ENCODE measurements around the gene UBE3D. TPM values are rescaled to one million over a fixed set of nuclear protein-coding genes. Genes with fewer than 3 reads are reported as not detected.

Gene UBE3D
- total and polyA plus RNA-seq, 7 donors: 1.6 to 10.7 (median 8.0) TPM

- no peak for TF ChIP-seq CTCF (IDR thresholded peaks at IDR 0.05)
- no peak for TF ChIP-seq POLR2AphosphoS5 (IDR thresholded peaks at IDR 0.05)
- no peak for TF ChIP-seq EP300 (IDR thresholded peaks at IDR 0.05)
- no peak for TF ChIP-seq POLR2A (IDR thresholded peaks at IDR 0.05)
- intact Hi-C loops (cut with DNase I): no loop called here
- H3K27me3 ChIP-seq: no peaks in the 10 kb centered on the region
- H3K4me1 ChIP-seq: no peaks in the 10 kb centered on the region
- no peak for DNase-seq
- no peak overlapping the region for H3K27ac ChIP-seq
- WGBS, 2 donors: 97 to 99% methylated on average over 2 of the region's 2 CpGs
- H3K36me3 ChIP-seq: no peaks in the 10 kb centered on the region
- H3K9me3 ChIP-seq: no peaks in the 10 kb centered on the region
- H3K4me3 ChIP-seq: no peak overlapping the region
Measured at GRCh38 chr6:82968708-82969107, 96.9 kb downstream of the UBE3D start.

DNA sequence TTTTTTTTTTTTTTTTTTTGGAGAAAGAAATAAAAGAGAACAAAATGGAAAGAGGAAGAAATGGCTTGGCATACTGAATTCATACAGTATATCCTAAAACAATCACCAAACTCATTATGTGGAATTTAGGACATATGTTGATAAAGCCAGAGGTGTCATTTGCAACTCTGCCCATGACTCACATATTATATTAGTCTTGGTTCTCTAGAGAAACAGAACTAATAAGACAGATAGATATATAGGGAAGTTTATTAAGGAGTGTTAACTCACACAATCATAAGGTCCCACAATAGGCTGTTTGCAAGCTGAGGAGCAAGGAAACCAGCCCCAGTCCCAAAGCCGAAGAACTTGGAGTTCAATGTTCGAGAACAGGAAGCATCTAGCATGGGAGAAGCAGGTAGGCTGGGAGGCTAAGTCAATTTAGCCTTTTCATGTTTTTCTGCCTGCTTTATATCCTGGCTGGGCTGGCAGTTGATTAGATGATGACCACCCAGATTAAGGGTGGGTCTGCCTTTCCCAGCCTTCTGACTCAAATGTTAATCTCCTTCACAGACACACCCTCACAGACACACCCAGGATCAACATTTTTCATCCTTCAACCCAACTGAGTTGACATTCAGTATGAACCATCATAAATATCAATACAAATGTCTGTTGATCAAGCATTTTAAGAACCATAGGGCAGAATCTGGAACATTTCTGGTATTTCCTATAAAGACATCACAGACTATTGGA, 102.3 kb downstream of the UBE3D start:
- peaks cover 0 to 14% (median 1%) of the 10 kb centered on the region in 4 donors for H3K4me1 ChIP-seq
- H3K9me3 ChIP-seq: no peaks in the 10 kb centered on the region
- TF ChIP-seq POLR2A (IDR thresholded peaks at IDR 0.05): no peak
- no peak for TF ChIP-seq POLR2AphosphoS5 (IDR thresholded peaks at IDR 0.05)
- TF ChIP-seq CTCF (IDR thresholded peaks at IDR 0.05): no peak
- no peak for TF ChIP-seq EP300 (IDR thresholded peaks at IDR 0.05)
- no peak overlapping the region for H3K4me3 ChIP-seq
- no peak for DNase-seq
- H3K27ac ChIP-seq: no peak overlapping the region
- H3K27me3 ChIP-seq: no peaks in the 10 kb centered on the region
- H3K36me3 ChIP-seq: no peaks in the 10 kb centered on the region
- WGBS, 2 donors: 97 to 98% methylated on average over 2 of the region's 2 CpGs
- intact Hi-C loops (cut with DNase I): no loop called here

DNA sequence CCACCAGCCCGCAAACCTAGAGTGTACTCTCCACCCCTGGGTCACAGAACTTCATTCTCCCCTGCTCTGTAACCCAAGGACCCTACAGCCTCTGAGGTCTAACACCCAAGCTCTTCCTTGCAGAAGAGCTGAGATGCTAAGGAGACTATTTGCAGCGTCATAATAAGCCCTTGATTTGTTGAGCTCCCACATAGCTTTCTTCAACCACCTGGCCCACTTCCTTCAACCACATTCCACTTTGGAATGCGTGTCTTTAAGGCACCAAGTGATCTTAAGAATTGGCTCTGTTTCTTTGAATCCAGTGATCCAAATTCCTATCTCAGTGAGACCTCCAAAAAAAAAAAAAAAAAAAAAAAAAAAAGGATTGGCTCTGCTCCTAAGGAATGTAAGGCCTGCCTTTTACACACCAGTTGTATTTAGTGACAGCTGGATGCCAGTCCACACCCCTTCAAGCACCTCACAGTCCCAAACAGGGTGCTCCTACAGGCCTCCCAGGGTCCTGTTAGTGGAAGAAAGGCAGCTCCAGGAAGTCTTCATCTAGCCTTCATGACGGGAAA, 106.2 kb downstream of the UBE3D start:
- DNase-seq: no peak
- intact Hi-C loops (cut with DNase I): no loop called here
- Histone ChIP-seq H3K4me1 (peaks cover 0 to 29% (median 5%) of the 10 kb centered on the region in 4 donors), H3K27ac (no peak overlapping the region), H3K36me3 (no peaks in the 10 kb centered on the region), H3K9me3 (no peaks in the 10 kb centered on the region), H3K27me3 (no peaks in the 10 kb centered on the region), H3K4me3 (no peak overlapping the region)
- 88 to 94% methylated on average over 4 of the region's 4 CpGs for WGBS, 2 donors
- TF ChIP-seq EP300 (IDR thresholded peaks at IDR 0.05) (no peak), POLR2A (IDR thresholded peaks at IDR 0.05) (no peak), CTCF (IDR thresholded peaks at IDR 0.05) (no peak), POLR2AphosphoS5 (IDR thresholded peaks at IDR 0.05) (no peak)

GRCh38 chr6:82958551-82958950, 107.1 kb downstream of the UBE3D start:
- Histone ChIP-seq H3K4me1 (peaks cover 0 to 29% (median 5%) of the 10 kb centered on the region in 4 donors), H3K9me3 (no peaks in the 10 kb centered on the region), H3K27me3 (no peaks in the 10 kb centered on the region), H3K4me3 (no peak overlapping the region), H3K27ac (peak overlapping the region in 1 of 4 donors; percentile 65), H3K36me3 (no peaks in the 10 kb centered on the region)
- DNase-seq: no peak
- intact Hi-C loops (cut with DNase I): no loop called here
- WGBS, 2 donors: 91 to 95% methylated on average over 1 of the region's 1 CpG
- TF ChIP-seq CTCF (IDR thresholded peaks at IDR 0.05) (no peak), POLR2AphosphoS5 (IDR thresholded peaks at IDR 0.05) (no peak), EP300 (IDR thresholded peaks at IDR 0.05) (no peak), POLR2A (IDR thresholded peaks at IDR 0.05) (no peak)

Measured in sigmoid colon (tissue), 7 donors.